HEK293T (cell line): Measurements from ENCODE around the gene TFIP11.

Source experiments
- ARNT ChIP-seq: fragments of 450-650 bp; IDR thresholded peaks from 2 replicates; pipeline ENCODE4 v1.6.1; 2017; ENCODE audit warnings: mild to moderate bottlenecking
- BHLHE40 ChIP-seq: fragments of 450-650 bp; IDR thresholded peaks from 2 replicates; pipeline ENCODE4 v1.6.1; 2016; ENCODE audit warnings: mild to moderate bottlenecking, moderate library complexity, borderline replicate concordance
- FOXM1 ChIP-seq: fragments of 450-650 bp; IDR thresholded peaks from 2 replicates; pipeline ENCODE4 v1.6.1; 2017; ENCODE audit warnings: mild to moderate bottlenecking, borderline replicate concordance
- SP1 ChIP-seq: fragments of 450-650 bp; IDR thresholded peaks from 2 replicates; pipeline ENCODE4 v1.6.1; 2017
- SUZ12 ChIP-seq: fragments of 450-650 bp; IDR thresholded peaks from 2 replicates; pipeline ENCODE4 v1.6.1; 2016; ENCODE audit warnings: mild to moderate bottlenecking
- ZNF384 ChIP-seq: fragments of 450-650 bp; IDR thresholded peaks from 2 replicates; pipeline ENCODE4 v1.6.1; 2016

- TF ChIP-seq SP1 (no peak), BHLHE40 (no peak), SUZ12 (no peak), ARNT (no peak), FOXM1 (no peak), ZNF384 (no peak)
Observed at GRCh38 chr22:26460202-26460601, 52.1 kb downstream of the TFIP11 start.
